Neural cell (in vitro differentiated cells): Measurements from ENCODE around the gene TNMD.

Experiments used
- CTCF ChIP-seq: fragments of 450-650 bp; IDR thresholded peaks from 2 replicates; pipeline ENCODE4 v1.5.1; 2014; ENCODE audit warnings: antibody characterized with exemption, mild to moderate bottlenecking, moderate library complexity; ENCODE audit not compliant: poor library complexity, severe bottlenecking
- EZH2 ChIP-seq: fragments of 200-600, 300-800 bp; shearing (Covaris generic), sonication (generic); IDR thresholded peaks from 2 replicates; pipeline ENCODE4 v1.6.1; 2014; ENCODE audit warnings: antibody characterized with exemption, low read length, borderline replicate concordance, mild to moderate bottlenecking; ENCODE audit not compliant: insufficient read depth, poor library complexity, severe bottlenecking

- no peak for TF ChIP-seq CTCF
- no peak for TF ChIP-seq EZH2
Observed at GRCh38 chrX:100615005-100615404, 30.3 kb downstream of the TNMD start.
